ENCODE results near the gene TUT4. TPM values are rescaled to one million over a fixed set of nuclear protein-coding genes. Genes with fewer than 3 reads are reported as not detected.

The TUT4 gene
- total RNA-seq, 1 donor from 2014 or later, result 130 TPM

GRCh38 chr1:52534928-52535764, 17.7 kb downstream of the TUT4 start:
- no peak for DNase-seq (ENCODE audit: low spot score in 2 of 2)
- FAIRE-seq, result no peak

- FAIRE-seq (no peak), DNase-seq (ENCODE audit: low spot score in 2 of 2) (no peak)
Measured at GRCh38 chr1:52533713-52534112, 19.2 kb downstream of the TUT4 start.

GRCh38 chr1:52532731-52533327, 20.1 kb downstream of the TUT4 start:
- DNase-seq (ENCODE audit: low spot score in 2 of 2) (no peak), FAIRE-seq (no peak)

GRCh38 chr1:52532247-52532646, 20.6 kb downstream of the TUT4 start:
- DNase-seq (ENCODE audit: low spot score in 2 of 2) (no peak), FAIRE-seq (no peak)

GRCh38 chr1:52531249-52531872, 21.5 kb downstream of the TUT4 start:
- DNase-seq (ENCODE audit: low spot score in 2 of 2) (no peak), FAIRE-seq (no peak)

- DNase-seq (ENCODE audit: low spot score in 2 of 2), result no peak
- no peak for FAIRE-seq
Measured at GRCh38 chr1:52530563-52531144, 22.2 kb downstream of the TUT4 start.

- no peak for FAIRE-seq
- DNase-seq (ENCODE audit: low spot score in 2 of 2), result no peak
Measured at GRCh38 chr1:52523376-52523775, 29.5 kb downstream of the TUT4 start.

GRCh38 chr1:52520148-52520547, 32.7 kb downstream of the TUT4 start:
- DNase-seq (ENCODE audit: low spot score in 2 of 2), result no peak
- no peak for FAIRE-seq

GRCh38 chr1:52518962-52519361, 33.9 kb downstream of the TUT4 start:
- DNase-seq (ENCODE audit: low spot score in 2 of 2) (no peak), FAIRE-seq (no peak)

GRCh38 chr1:52511851-52512615, 40.9 kb downstream of the TUT4 start:
- FAIRE-seq (no peak), DNase-seq (ENCODE audit: low spot score in 2 of 2) (no peak)

- no peak for FAIRE-seq
- no peak for DNase-seq (ENCODE audit: low spot score in 2 of 2)
Measured at GRCh38 chr1:52511439-52511838, 41.5 kb downstream of the TUT4 start.

GRCh38 chr1:52506920-52507546, 45.9 kb downstream of the TUT4 start:
- FAIRE-seq (no peak), DNase-seq (ENCODE audit: low spot score in 2 of 2) (no peak)

- DNase-seq (ENCODE audit: low spot score in 2 of 2), result no peak
- no peak for FAIRE-seq
Measured at GRCh38 chr1:52506349-52506748, 46.5 kb downstream of the TUT4 start.

GRCh38 chr1:52504720-52505119, 48.2 kb downstream of the TUT4 start:
- FAIRE-seq, result no peak
- DNase-seq (ENCODE audit: low spot score in 2 of 2), result no peak

- FAIRE-seq, result no peak
Measured at GRCh38 chr1:52503706-52504105, 49.2 kb downstream of the TUT4 start.

GRCh38 chr1:52502789-52503188, 50.1 kb downstream of the TUT4 start:
- FAIRE-seq (no peak), DNase-seq (ENCODE audit: low spot score in 2 of 2) (no peak)

More at GRCh38 chr1:52503706-52504105, 49.2 kb downstream of the TUT4 start:
- DNase-seq (ENCODE audit: low spot score in 2 of 2), result no peak

GRCh38 chr1:52487632-52488031, 65.3 kb downstream of the TUT4 start:
- DNase-seq (ENCODE audit: low spot score in 2 of 2) (no peak), FAIRE-seq (no peak)

- DNase-seq (ENCODE audit: low spot score in 2 of 2) (no peak), FAIRE-seq (no peak)
Measured at GRCh38 chr1:52482326-52483004, 70.4 kb downstream of the TUT4 start.

- FAIRE-seq, result no peak
- no peak for DNase-seq (ENCODE audit: low spot score in 2 of 2)
Measured at GRCh38 chr1:52479076-52479475, 73.8 kb downstream of the TUT4 start.
